ENCODE results near the gene PEPD.

PEPD gene

DNA sequence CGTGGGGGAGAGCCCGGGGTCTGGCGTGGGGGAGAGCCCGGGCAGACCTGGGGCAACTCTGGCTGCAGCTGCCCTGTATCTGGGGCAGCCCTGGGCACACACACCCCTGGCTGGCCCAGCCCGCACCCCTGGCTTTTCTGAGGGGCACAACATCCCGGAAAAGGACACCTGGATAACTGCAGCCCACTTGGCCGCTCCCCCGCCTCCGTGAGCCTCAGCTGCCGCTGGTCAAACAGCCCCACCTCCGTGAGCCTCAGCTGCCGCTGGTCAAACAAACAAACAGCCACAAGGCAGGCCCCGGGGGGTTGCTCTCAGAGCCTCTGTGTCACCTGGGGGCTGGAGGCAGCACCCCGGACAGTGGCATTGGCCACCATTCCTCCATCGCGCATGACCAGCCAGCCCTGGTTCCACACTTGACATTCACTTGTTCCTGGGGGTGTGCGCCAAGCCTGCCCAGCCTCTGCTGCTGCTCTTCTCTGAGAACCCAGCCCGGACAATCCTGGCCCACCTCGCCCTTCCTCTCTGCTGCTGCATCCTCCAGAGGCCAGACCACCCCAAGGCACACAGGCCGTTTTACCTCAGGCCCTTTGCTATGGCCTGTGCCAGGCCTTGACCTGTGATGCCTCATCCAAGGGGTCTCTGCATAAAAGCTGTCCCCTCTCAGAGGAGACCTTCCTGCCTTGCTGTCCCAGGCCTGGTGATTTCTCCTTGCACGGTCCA lies 128.1 kb downstream of the PEPD start:
- DNase-seq, result no peak

DNA sequence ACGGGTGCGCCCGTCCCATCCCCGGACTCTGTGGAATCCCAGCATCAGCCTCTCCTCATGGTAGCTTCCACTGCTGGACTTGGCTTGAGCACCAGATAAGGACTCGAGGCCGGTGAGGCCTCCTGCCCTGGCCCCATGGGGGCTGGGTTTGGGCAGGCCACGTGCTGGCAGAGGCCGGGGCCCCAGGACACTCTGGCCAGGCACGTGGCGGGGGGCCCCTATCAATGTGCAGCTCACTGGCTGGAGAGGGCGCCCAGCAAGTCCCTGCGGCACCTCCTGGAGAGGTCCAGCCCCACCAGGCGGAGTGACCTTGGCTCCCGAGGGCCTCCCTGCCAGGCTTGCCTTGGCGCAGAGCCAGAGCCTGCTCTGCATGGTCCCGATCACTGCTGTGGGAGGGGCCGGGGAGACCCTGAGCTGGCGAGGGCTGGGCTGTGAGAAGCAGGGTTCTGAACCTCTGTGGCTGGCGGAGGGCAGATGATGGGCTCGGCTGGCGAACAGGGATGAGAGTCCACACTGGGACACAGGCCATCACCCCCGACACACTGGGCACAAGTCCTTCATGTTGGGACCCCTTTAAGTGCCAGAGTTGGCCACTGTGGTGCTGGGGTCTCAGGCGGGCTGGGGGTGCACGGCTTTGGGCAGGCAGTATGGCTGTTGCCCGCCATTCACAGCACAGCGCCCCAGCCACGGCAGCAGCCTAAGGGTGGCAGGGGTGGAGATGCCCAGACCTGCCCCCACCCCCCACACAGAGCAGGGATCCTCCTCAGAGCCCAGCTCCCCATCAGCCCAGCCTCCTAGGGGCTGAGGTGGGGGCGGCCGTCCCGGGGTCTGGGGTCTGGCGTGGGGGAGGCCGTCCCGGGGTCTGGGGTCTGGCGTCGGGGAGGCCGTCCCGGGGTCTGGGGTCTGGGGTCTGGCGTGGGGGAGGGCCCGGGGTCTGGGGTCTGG lies 129.0 kb downstream of the PEPD start:
- no peak for DNase-seq

DNA sequence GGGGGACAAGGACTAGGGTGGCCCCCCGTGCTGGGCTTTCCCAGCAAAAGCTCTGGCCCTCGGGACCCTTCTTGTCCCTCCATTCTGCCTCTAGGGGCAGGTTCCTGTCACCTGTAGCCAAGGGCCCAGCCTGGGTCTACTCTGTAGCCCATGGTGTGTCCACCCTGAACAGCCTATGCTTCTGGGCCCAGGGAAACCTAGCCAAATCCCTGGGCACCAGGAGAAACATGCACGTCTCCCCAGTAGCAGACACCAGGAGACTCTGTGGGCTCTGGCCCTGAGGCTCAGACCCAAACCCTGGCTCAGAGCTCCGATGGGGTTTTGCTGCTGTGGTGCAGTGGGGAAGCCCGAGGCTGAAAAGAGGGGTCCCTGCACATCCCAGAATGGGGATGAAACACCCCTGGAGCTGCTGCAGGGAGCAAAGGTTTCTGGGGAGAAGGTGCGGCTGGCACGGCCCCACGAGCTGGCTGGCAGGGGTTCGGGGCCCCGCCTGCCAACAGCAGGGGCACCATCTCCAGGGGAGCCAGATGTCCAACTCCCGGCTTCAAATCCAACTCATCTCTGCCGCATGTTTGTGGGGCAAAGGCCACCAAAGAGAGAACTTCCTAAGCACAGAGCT lies 129.9 kb downstream of the PEPD start:
- DNase-seq, result no peak

GRCh38 chr19:33390908-33391630 lies 130.5 kb downstream of the PEPD start:
- DNase-seq, result no peak

DNA sequence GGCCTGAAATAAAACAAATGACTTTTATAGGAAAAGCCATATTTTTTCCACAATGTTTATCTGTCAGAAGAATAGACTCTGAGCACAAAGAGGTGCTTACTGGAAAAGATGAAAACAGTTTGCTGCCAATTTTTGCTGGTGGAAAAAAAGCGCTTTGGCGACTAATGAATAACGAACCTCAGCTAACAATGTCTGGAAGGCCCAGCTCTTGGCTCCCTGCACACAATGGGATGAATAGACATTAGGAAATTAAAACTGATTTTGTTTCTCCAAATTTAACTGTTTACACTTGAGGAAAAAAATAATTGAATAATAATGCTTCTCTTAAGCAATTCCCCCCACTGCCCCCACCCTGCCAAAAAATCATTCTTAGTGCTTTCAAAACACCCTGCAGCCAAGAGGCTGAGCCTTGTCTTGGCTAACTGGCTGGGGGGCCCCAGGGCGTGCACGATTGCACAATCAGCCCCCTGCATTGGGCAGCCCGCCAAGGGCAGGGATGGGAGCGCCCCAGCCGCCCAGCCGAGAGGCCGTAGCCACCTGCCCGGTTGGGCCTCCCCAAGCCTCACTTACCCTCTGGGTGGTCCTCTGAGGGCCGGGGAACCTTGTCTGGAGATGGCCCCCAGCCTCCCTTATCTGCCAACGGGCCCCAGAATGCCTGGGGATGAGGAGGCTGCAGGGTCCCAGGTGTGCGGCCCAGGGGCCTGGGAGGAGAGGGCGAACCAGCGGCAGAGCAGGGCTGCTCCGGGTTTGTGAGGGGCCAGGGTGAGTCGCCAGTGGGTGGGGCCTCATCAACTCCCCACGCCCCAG lies 131.3 kb downstream of the PEPD start:
- DNase-seq, result no peak

DNA sequence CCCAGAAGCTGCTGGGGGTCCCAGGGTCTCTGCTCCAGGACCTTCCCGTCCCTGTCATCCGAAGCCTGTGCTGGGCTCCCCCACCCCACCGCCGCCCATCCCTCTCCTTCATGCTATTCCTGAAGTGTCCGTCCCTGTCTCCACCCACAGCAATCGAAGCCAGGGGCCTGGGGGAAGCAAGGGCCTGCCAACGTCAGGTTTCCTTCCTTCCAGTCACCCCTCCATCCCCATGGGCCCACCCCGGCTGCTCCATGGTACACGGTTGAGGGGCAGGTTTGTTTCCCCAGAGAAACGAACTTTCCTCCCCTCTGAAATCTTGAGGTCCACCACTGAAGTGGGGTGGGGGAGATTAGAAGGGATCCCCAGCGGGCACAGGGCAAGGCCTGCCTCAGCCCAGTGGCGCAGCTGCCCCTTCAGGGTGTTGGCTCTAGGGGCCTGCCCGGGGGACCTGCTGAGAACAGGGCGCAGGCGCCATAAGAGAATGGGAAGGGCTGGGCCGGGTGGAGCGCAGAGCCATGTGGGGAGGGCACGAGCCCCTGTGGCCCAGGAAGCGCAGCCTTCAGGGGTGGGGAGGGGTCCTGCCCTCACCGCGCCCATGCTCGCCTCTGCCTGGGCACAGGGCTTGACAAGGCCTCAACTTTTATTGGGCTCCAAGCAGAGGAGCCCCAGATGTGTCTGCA lies 132.0 kb downstream of the PEPD start:
- no peak for DNase-seq

DNA sequence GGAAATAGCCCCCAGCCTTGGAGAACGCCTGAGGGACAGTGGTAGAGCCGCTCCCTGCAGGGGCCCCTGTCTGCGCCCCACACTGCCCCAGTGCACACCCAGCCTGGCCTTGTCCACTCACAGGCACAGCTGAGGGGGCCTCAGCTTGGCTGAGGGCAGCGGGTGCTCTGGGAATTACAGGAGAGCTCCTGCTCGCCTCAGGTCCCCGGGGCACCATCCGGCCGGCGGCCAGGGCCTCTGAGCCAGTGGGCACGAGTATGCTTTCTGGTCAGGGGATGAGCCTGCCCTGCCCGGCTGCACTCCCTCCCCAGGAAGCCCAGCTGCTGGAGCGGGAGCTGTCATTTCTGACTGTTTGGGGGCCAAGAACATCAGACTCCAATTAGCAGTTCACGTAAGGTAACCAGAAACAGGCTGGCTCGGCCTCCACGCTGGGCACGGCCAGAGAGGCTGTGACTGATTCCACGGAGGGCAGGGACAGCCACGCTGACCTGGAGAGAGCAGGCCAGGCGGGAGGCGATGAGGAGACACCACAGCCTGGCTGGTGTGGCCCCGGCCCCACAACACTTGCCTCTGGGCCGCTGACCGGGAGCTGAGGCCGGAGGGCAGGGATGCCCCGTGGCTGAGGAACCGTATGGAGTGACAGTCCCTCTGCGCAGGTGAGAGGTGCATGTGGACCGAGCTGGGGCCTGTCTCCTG lies 132.7 kb downstream of the PEPD start:
- no peak for DNase-seq

DNA sequence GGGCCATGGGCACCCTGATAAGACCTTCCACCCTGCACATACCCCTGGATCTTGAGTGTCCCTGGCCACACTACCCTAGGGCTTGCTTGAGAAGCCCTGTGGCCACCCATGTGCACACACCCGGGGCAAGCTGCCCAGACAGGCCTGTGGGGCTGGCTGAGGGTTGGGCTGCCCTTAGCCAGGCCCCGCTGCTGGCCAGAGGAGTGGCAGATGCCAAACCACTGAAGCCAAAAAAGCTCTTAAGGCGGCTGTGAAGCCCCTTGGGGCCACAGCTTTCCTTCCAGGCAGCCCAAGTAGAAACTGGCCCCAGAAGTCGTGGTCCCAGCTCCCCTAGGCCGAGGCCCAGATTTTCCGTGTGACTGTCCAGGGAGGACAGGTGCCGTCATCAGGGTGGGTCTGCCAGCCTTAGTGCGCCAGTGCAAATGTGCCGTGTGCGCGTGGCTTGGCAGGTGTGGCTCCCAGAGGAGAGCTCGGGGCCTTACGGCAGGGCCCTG lies 133.3 kb downstream of the PEPD start:
- DNase-seq, result no peak

DNA sequence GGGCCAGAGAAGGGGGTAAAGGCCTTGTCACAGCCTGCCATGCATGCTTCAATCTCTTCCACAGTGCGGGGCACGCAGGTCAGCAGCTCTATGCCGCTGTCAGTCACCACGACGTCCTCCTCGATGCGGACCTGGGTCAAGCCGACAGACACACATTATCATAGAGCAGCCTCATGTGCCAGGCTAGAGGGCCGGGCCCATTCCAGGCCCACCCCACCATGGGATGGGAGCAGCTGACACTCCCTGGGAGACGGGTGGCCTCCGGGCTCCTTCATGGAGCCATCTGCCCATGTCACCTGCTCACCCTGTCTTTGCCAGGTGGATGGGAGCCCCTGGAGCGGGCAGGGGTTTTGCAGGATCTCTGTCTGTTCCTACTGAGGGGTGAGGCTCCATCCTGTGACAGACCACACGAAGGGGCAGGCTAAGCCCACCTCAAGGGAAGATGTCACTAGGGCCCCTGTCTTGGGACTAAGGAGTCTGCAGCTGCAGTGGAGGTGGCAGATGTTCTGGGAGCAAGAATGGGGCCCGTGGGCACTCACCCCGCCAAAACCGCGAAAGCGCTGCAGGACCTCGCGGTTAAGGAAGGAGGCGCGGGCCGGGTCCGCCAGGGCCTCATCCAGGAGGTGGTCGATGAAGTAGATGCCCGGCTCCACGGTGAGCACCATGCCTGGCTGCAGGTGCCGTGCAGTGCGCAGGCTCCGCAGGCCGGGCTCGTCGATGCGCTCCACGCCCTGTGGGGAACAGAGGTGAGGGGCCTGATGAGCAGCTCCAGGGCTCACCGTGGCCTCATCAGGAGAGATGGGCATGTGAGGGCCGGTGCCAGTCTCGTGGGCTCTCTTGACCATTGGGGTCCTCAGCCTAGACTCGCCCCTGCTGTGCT lies 134.0 kb downstream of the PEPD start:
- no peak for DNase-seq

GRCh38 chr19:33386361-33386858 lies 135.2 kb downstream of the PEPD start:
- no peak for DNase-seq

DNA sequence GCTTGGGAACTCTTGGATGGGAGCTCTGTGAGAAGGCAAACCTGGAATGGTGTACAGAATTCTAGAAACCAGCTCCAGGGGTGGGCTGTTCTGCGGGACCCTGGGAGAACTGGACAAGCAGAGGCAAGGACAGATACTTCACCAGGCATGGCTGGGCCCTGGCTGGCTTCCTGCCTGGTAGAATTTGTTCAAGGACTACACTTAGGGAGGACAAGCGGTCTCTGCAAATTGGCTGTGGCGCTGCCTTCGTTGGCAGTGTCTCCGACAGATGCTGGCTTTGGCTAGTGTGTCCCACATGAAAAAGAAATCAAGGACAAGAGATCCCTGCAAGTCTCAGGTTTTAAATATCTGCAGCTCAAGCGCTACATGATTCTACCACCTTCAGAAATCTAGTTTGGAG lies 135.6 kb downstream of the PEPD start:
- no peak for DNase-seq

DNA sequence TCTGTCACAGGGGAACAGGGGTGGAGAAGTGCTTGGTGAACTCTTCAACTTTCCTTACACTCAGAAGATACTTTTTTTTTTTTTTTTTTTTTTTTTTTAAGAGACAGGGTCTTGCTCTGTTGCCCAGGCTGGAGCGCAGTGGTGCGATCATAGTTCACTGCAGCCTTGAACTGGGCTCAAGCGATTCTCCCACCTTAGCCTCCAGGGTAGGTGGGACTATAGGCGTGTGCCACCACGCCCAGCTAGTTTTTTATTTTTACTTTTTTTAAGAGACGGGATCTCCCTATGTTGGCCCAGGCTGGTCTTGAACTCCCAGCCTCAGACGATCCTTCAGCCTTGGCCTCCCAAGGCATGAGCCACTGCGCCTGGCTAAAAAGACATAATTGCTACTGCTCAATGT lies 136.6 kb downstream of the PEPD start:
- no peak for DNase-seq

DNA sequence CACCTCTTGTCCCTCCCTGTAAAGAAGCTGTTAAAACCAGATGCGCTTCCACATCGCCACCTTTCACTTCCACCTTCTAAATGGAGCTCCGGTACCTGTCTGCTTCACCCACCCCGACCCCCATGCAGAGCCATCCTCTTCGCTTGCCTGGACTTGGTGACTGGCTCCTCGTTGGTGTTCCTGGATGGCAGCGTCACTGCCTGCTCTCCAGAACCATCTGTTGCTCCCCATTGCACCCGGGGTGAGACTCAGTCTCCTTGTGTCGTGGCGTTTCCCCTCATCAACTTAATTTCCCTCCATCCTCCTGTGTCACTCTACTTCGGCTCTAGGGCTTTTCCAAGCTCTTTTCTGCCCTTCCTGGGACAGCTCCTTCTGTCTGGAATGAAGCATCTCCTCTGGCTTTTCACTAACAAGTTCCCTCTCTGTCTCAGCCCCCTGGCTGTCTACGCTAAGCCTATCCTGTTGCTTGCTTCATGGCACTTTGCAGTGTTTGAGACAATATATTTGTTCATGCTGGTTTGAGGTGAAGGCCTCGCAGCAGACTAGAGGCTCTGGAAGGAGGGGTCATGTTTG lies 137.8 kb downstream of the PEPD start:
- no peak for DNase-seq

- DNase-seq, result no peak
Measured at GRCh38 chr19:33382982-33383381, 138.6 kb downstream of the PEPD start.

DNA sequence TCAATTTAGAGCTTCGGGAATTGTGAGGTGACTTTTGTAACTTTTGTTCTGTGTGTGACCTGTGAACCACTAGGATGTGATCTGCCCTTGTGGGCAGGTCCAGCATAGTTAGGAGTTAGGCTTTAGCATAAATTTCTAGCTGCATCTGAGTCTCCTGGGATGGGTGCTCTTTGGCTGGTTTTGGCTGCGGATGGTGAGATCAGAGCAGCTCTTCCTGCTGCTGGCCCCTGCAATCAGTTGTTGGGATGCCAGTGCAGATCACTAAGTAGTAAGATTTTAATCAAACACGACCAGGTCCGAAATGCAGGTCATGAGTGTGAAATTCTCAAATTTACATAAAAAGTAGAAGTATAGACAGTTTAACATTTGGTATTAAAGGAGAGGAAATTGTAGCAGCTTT lies 139.6 kb downstream of the PEPD start:
- DNase-seq, result no peak

- no peak for DNase-seq
Measured at GRCh38 chr19:33381101-33381500, 140.5 kb downstream of the PEPD start.

GRCh38 chr19:33379151-33379829 lies 142.3 kb downstream of the PEPD start:
- DNase-seq, result no peak

Measured in islet precursor cell (in vitro differentiated cells).